Measurements from ENCODE around the gene RNF215.

RNF215 gene

GRCh38 chr22:30382340-30382739, 4.9 kb downstream of the RNF215 start:
- Histone ChIP-seq H3K36me3 (ENCODE audit: control insufficient read depth, insufficient read depth, low read length) (no peaks in the 10 kb centered on the region), H3K4me1 (ENCODE audit: control insufficient read depth, insufficient read depth, low read length) (peaks cover 5% of the 10 kb centered on the region), H3K9me3 (ENCODE audit: control insufficient read depth, low read length) (no peaks in the 10 kb centered on the region), H3K4me3 (ENCODE audit: insufficient read depth, low read depth, low read length) (no peak overlapping the region), H3K27me3 (ENCODE audit: control insufficient read depth, insufficient read depth, low read length, poor library complexity, severe bottlenecking) (no peaks in the 10 kb centered on the region), H3K27ac (ENCODE audit: insufficient read depth, low read depth, low read length, poor library complexity, severe bottlenecking) (no peak overlapping the region)
- WGBS, 2 experiments: 95% methylated on average over 5 of the region's 5 CpGs

GRCh38 chr22:30381264-30381663, 5.9 kb downstream of the RNF215 start:
- 93% methylated on average over 12 of the region's 12 CpGs for WGBS, 2 experiments
- peaks cover 2% of the 10 kb centered on the region for H3K4me1 ChIP-seq (ENCODE audit: control insufficient read depth, insufficient read depth, low read length)
- H3K36me3 ChIP-seq (ENCODE audit: control insufficient read depth, insufficient read depth, low read length): peaks cover 3% of the 10 kb centered on the region
- no peak overlapping the region for H3K27ac ChIP-seq (ENCODE audit: insufficient read depth, low read depth, low read length, poor library complexity, severe bottlenecking)
- no peaks in the 10 kb centered on the region for H3K9me3 ChIP-seq (ENCODE audit: control insufficient read depth, low read length)
- no peak overlapping the region for H3K4me3 ChIP-seq (ENCODE audit: insufficient read depth, low read depth, low read length)
- H3K27me3 ChIP-seq (ENCODE audit: control insufficient read depth, insufficient read depth, low read length, poor library complexity, severe bottlenecking): no peaks in the 10 kb centered on the region

- 96 to 97% methylated on average over 20 of the region's 20 CpGs for WGBS, 2 experiments
- Histone ChIP-seq H3K4me3 (ENCODE audit: insufficient read depth, low read depth, low read length) (no peak overlapping the region), H3K36me3 (ENCODE audit: control insufficient read depth, insufficient read depth, low read length) (peaks cover 3% of the 10 kb centered on the region), H3K27me3 (ENCODE audit: control insufficient read depth, insufficient read depth, low read length, poor library complexity, severe bottlenecking) (no peaks in the 10 kb centered on the region), H3K4me1 (ENCODE audit: control insufficient read depth, insufficient read depth, low read length) (no peaks in the 10 kb centered on the region), H3K9me3 (ENCODE audit: control insufficient read depth, low read length) (no peaks in the 10 kb centered on the region), H3K27ac (ENCODE audit: insufficient read depth, low read depth, low read length, poor library complexity, severe bottlenecking) (no peak overlapping the region)
Observed at GRCh38 chr22:30380011-30380410, 7.2 kb downstream of the RNF215 start.

- H3K36me3 ChIP-seq (ENCODE audit: control insufficient read depth, insufficient read depth, low read length): peaks cover 3% of the 10 kb centered on the region
- no peaks in the 10 kb centered on the region for H3K27me3 ChIP-seq (ENCODE audit: control insufficient read depth, insufficient read depth, low read length, poor library complexity, severe bottlenecking)
- no peak overlapping the region for H3K4me3 ChIP-seq (ENCODE audit: insufficient read depth, low read depth, low read length)
- H3K27ac ChIP-seq (ENCODE audit: insufficient read depth, low read depth, low read length, poor library complexity, severe bottlenecking): no peak overlapping the region
- H3K4me1 ChIP-seq (ENCODE audit: control insufficient read depth, insufficient read depth, low read length): no peaks in the 10 kb centered on the region
- no peaks in the 10 kb centered on the region for H3K9me3 ChIP-seq (ENCODE audit: control insufficient read depth, low read length)
- 93 to 94% methylated on average over 13 of the region's 13 CpGs for WGBS, 2 experiments
Observed at GRCh38 chr22:30375312-30375849, 11.8 kb downstream of the RNF215 start.

- Histone ChIP-seq H3K4me3 (ENCODE audit: insufficient read depth, low read depth, low read length) (no peak overlapping the region), H3K4me1 (ENCODE audit: control insufficient read depth, insufficient read depth, low read length) (no peaks in the 10 kb centered on the region), H3K27me3 (ENCODE audit: control insufficient read depth, insufficient read depth, low read length, poor library complexity, severe bottlenecking) (no peaks in the 10 kb centered on the region), H3K9me3 (ENCODE audit: control insufficient read depth, low read length) (no peaks in the 10 kb centered on the region), H3K36me3 (ENCODE audit: control insufficient read depth, insufficient read depth, low read length) (peaks cover 3% of the 10 kb centered on the region), H3K27ac (ENCODE audit: insufficient read depth, low read depth, low read length, poor library complexity, severe bottlenecking) (no peak overlapping the region)
- WGBS, 2 experiments: 90 to 91% methylated on average over 33 of the region's 33 CpGs
Observed at GRCh38 chr22:30373331-30374325, 13.6 kb downstream of the RNF215 start.

GRCh38 chr22:30372915-30373314, 14.3 kb downstream of the RNF215 start:
- Histone ChIP-seq H3K9me3 (ENCODE audit: control insufficient read depth, low read length) (no peaks in the 10 kb centered on the region), H3K4me1 (ENCODE audit: control insufficient read depth, insufficient read depth, low read length) (no peaks in the 10 kb centered on the region), H3K27ac (ENCODE audit: insufficient read depth, low read depth, low read length, poor library complexity, severe bottlenecking) (peak overlapping the region; percentile 2), H3K36me3 (ENCODE audit: control insufficient read depth, insufficient read depth, low read length) (peaks cover 3% of the 10 kb centered on the region), H3K4me3 (ENCODE audit: insufficient read depth, low read depth, low read length) (no peak overlapping the region), H3K27me3 (ENCODE audit: control insufficient read depth, insufficient read depth, low read length, poor library complexity, severe bottlenecking) (no peaks in the 10 kb centered on the region)
- WGBS, 2 experiments: 93 to 95% methylated on average over 8 of the region's 8 CpGs

- WGBS, 2 experiments: 92 to 94% methylated on average over 13 of the region's 13 CpGs
- Histone ChIP-seq H3K36me3 (ENCODE audit: control insufficient read depth, insufficient read depth, low read length) (peaks cover under 1% of the 10 kb centered on the region), H3K27ac (ENCODE audit: insufficient read depth, low read depth, low read length, poor library complexity, severe bottlenecking) (no peak overlapping the region), H3K4me1 (ENCODE audit: control insufficient read depth, insufficient read depth, low read length) (no peaks in the 10 kb centered on the region), H3K4me3 (ENCODE audit: insufficient read depth, low read depth, low read length) (no peak overlapping the region), H3K27me3 (ENCODE audit: control insufficient read depth, insufficient read depth, low read length, poor library complexity, severe bottlenecking) (no peaks in the 10 kb centered on the region), H3K9me3 (ENCODE audit: control insufficient read depth, low read length) (no peaks in the 10 kb centered on the region)
Observed at GRCh38 chr22:30371981-30372380, 15.2 kb downstream of the RNF215 start.

GRCh38 chr22:30371321-30371720, 15.9 kb downstream of the RNF215 start:
- Histone ChIP-seq H3K27ac (ENCODE audit: insufficient read depth, low read depth, low read length, poor library complexity, severe bottlenecking) (no peak overlapping the region), H3K4me1 (ENCODE audit: control insufficient read depth, insufficient read depth, low read length) (no peaks in the 10 kb centered on the region), H3K9me3 (ENCODE audit: control insufficient read depth, low read length) (no peaks in the 10 kb centered on the region), H3K27me3 (ENCODE audit: control insufficient read depth, insufficient read depth, low read length, poor library complexity, severe bottlenecking) (no peaks in the 10 kb centered on the region), H3K36me3 (ENCODE audit: control insufficient read depth, insufficient read depth, low read length) (no peaks in the 10 kb centered on the region), H3K4me3 (ENCODE audit: insufficient read depth, low read depth, low read length) (no peak overlapping the region)
- WGBS, 2 experiments: 96 to 97% methylated on average over 9 of the region's 9 CpGs

- Histone ChIP-seq H3K27ac (ENCODE audit: insufficient read depth, low read depth, low read length, poor library complexity, severe bottlenecking) (no peak overlapping the region), H3K4me1 (ENCODE audit: control insufficient read depth, insufficient read depth, low read length) (no peaks in the 10 kb centered on the region), H3K36me3 (ENCODE audit: control insufficient read depth, insufficient read depth, low read length) (no peaks in the 10 kb centered on the region), H3K27me3 (ENCODE audit: control insufficient read depth, insufficient read depth, low read length, poor library complexity, severe bottlenecking) (no peaks in the 10 kb centered on the region), H3K9me3 (ENCODE audit: control insufficient read depth, low read length) (no peaks in the 10 kb centered on the region), H3K4me3 (ENCODE audit: insufficient read depth, low read depth, low read length) (no peak overlapping the region)
- 94 to 95% methylated on average over 19 of the region's 19 CpGs for WGBS, 2 experiments
Observed at GRCh38 chr22:30370641-30371230, 16.5 kb downstream of the RNF215 start.

GRCh38 chr22:30368420-30368819, 18.8 kb downstream of the RNF215 start:
- no peaks in the 10 kb centered on the region for H3K9me3 ChIP-seq (ENCODE audit: control insufficient read depth, low read length)
- no peaks in the 10 kb centered on the region for H3K27me3 ChIP-seq (ENCODE audit: control insufficient read depth, insufficient read depth, low read length, poor library complexity, severe bottlenecking)
- no peaks in the 10 kb centered on the region for H3K4me1 ChIP-seq (ENCODE audit: control insufficient read depth, insufficient read depth, low read length)
- 93 to 94% methylated on average over 9 of the region's 9 CpGs for WGBS, 2 experiments
- no peak overlapping the region for H3K27ac ChIP-seq (ENCODE audit: insufficient read depth, low read depth, low read length, poor library complexity, severe bottlenecking)
- H3K4me3 ChIP-seq (ENCODE audit: insufficient read depth, low read depth, low read length): no peak overlapping the region
- H3K36me3 ChIP-seq (ENCODE audit: control insufficient read depth, insufficient read depth, low read length): no peaks in the 10 kb centered on the region

Data from ectodermal cell (in vitro differentiated cells).